GM10248 (cell line): ENCODE data around the gene MAN2B2.
"Not testable (repeated sequence)": the region's sequence is repeated elsewhere in the genome, so short reads cannot be mapped to it uniquely, and the experiment has no call there.

ENCODE experiments used
- CTCF ChIA-PET: fragments of 300-600 bp; sonication (Branson Sonifier 250); formaldehyde crosslinking; extraction: SDS; loops from one replicate; lab custom pipeline; 2021; ENCODE audit warnings: antibody characterized with exemption; lab: Yijun Ruan, JAX
- POLR2A ChIA-PET: fragments of 350-650 bp; sonication (Branson Sonifier 250); formaldehyde crosslinking; extraction: SDS; loops from one replicate; lab custom pipeline; 2020; ENCODE audit warnings: antibody characterized with exemption; lab: Yijun Ruan, JAX
- DNase-seq: peaks from one replicate; pipeline ENCODE4 v3.0.0; 2012; ENCODE audit errors: extremely low spot score
- TF ChIP-seq, protein P1 (sequence below): IDR thresholded peaks from 2 replicates; pipeline ENCODE4 v1.5.1; 2012; ENCODE audit warnings: mild to moderate bottlenecking, low read depth; ENCODE audit errors: extremely low read depth, missing control alignments, control extremely low read depth

MAN2B2 gene

DNA sequence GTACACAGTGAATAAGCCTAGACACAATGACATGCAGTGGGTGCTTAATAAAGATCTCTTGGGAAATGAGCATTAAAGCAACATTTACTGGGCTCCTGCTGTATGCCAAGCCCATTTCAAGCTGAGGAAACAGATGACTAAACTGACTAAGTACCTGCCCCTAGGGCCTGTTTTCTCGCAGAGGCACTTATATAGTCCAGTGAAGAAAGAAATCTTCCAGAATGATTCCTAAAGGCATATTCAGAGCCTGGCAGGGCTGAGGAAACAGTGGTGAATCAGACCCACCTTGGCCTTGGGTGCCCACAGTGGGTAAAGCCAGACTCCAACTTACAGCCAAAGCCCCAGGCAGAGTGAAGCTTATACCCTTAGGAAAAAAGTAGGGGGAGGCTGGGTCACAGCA lies 96.7 kb downstream of the MAN2B2 start:
- POLR2A ChIA-PET, result no interaction called here
- TF ChIP-seq, protein P1, sequence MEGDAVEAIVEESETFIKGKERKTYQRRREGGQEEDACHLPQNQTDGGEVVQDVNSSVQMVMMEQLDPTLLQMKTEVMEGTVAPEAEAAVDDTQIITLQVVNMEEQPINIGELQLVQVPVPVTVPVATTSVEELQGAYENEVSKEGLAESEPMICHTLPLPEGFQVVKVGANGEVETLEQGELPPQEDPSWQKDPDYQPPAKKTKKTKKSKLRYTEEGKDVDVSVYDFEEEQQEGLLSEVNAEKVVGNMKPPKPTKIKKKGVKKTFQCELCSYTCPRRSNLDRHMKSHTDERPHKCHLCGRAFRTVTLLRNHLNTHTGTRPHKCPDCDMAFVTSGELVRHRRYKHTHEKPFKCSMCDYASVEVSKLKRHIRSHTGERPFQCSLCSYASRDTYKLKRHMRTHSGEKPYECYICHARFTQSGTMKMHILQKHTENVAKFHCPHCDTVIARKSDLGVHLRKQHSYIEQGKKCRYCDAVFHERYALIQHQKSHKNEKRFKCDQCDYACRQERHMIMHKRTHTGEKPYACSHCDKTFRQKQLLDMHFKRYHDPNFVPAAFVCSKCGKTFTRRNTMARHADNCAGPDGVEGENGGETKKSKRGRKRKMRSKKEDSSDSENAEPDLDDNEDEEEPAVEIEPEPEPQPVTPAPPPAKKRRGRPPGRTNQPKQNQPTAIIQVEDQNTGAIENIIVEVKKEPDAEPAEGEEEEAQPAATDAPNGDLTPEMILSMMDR, result no peak
- no peak for DNase-seq
- CTCF ChIA-PET, result interaction anchor here (1.0 to 1.9 kb wide), 3 partner anchors 8 to 45 kb away, joined by 3 to 4 read pairs (median 3); partner anchors contain the start of gene BLOC1S4

DNA sequence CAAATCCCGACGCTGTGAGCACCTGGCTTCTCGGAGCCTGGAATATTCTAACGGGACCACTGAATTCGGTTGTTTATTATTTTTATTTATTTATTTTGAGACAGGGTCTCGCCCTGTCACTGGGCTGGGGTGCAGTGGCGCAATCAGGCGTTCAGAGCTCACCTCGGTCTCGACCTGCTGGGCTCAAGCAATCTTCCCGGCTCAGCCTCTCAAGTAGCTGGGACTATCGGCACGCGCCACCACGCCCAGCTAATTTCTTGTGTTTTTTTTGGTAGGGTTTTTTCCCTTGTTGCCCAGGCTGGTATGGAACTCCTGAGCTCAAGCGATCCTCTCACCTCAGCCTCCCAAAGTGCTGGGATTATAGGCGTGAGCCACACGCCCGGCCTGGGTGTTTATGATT lies 97.1 kb downstream of the MAN2B2 start:
- ChIA-PET CTCF (interaction anchor here (1.0 to 1.9 kb wide), 3 partner anchors 8 to 44 kb away, joined by 3 to 4 read pairs (median 3); partner anchors contain the start of gene BLOC1S4), POLR2A (no interaction called here)
- no peak for DNase-seq

DNA sequence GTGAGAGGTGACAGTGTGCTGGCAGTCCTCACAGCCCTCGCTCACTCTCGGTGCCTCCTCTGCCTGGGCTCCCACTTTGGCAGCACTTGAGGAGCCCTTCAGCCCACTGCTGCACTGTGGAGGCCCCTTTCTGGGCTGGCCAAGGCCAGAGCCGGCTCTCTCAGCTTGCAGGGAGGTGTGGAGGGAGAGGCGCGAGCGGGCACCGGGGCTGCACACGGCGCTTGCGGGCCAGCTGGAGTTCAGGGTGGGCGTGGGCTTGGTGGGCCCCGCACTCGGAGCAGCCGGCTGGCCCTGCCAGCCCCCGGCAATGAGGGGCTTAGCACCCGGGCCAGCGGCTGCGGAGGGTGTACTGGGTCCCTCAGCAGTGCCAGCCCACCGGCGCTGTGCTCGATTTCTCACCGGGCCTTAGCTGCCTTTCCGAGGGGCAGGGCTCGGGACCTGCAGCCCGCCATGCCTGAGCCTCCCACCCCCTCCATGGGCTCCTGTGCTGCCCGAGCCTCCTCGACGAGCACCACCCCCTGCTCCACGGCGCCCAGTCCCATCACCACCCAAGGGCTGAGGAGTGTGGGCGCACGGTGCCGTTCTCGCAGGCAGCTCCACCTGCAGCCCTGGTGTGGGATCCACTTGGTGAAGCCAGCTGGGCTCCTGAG lies 97.7 kb downstream of the MAN2B2 start:
- CTCF ChIA-PET, result interaction anchor here (1.0 to 2.9 kb wide), 3 partner anchors 16 to 47 kb away, joined by 3 to 13 read pairs (median 4); partner anchors contain the start of gene BLOC1S4
- not testable (repeated sequence) for DNase-seq
- POLR2A ChIA-PET, result interaction anchor here (0.6 to 2.3 kb wide), 3 partner anchors 14 to 45 kb away, joined by 3 to 11 read pairs (median 3); partner anchors contain the start of gene MRFAP1

More for the DNA sequence above, 97.1 kb downstream of the MAN2B2 start:
- TF ChIP-seq, protein P1, result no peak
